Keratinocyte (primary cell): Measurements from ENCODE around the gene TBC1D3B.

ENCODE experiments used
- EZH2 ChIP-seq: IDR thresholded peaks from one replicate; pipeline ENCODE4 v1.6.1; 2012; ENCODE audit warnings: inconsistent platforms, mild to moderate bottlenecking, low read length, moderate library complexity
- TF ChIP-seq, protein P1 (sequence below), 3 experiments: IDR thresholded peaks in 1 of 3; conservative IDR thresholded peaks in 1 of 3; optimal IDR thresholded peaks in 1 of 3; 2 replicates in 2 of 3; 3 replicates in 1 of 3; pipeline versions ENCODE3 to v1.5.1; 2011; ENCODE audit warnings: low read length in 3 of 3, mild to moderate bottlenecking in 3 of 3, moderate library complexity in 2 of 3, control low read depth in 1 of 3, inconsistent platforms in 1 of 3; ENCODE audit not compliant: insufficient read depth in 2 of 3; ENCODE audit errors: extremely low read depth in 1 of 3

DNA sequence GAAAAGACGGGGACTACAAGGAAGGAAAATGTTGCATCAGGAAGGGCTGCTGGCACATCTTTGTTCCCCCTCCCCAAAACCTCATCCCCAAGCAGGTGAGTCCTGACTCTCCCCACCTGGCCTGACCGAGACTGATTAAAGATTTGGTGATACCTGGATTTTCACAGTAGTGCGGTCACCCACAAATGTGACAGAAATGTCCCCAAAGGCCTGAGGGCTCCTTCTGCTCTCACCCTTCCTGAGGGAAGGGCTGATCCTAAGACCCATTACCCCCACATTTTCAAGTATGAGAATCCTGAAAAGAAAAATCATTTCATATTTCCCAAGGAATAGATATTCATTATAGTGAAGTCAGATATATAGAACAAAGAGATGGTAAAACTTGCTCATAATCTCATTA lies 28.8 kb downstream of the TBC1D3B start:
- TF ChIP-seq, protein P1, sequence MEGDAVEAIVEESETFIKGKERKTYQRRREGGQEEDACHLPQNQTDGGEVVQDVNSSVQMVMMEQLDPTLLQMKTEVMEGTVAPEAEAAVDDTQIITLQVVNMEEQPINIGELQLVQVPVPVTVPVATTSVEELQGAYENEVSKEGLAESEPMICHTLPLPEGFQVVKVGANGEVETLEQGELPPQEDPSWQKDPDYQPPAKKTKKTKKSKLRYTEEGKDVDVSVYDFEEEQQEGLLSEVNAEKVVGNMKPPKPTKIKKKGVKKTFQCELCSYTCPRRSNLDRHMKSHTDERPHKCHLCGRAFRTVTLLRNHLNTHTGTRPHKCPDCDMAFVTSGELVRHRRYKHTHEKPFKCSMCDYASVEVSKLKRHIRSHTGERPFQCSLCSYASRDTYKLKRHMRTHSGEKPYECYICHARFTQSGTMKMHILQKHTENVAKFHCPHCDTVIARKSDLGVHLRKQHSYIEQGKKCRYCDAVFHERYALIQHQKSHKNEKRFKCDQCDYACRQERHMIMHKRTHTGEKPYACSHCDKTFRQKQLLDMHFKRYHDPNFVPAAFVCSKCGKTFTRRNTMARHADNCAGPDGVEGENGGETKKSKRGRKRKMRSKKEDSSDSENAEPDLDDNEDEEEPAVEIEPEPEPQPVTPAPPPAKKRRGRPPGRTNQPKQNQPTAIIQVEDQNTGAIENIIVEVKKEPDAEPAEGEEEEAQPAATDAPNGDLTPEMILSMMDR (optimal IDR thresholded peaks at IDR 0.05 in 1 of 3, IDR thresholded peaks at IDR 0.05 in 1 of 3, conservative IDR thresholded peaks at IDR 0.05 in 1 of 3; ENCODE audit: extremely low read depth in 1 of 3, insufficient read depth in 2 of 3, low read length in 3 of 3): no peak
- TF ChIP-seq EZH2: no peak
